Stimulated activated naive CD4-positive, alpha-beta T cell treated with Interleukin-2 at 50 U/mL for 16 hours (primary cell): ENCODE measurements around the gene IGFBP5.

ENCODE experiments used
- DNase-seq: peaks from one replicate; lab custom pipeline; 2025; lab: John Stamatoyannopoulos, UW

The IGFBP5 gene

DNA sequence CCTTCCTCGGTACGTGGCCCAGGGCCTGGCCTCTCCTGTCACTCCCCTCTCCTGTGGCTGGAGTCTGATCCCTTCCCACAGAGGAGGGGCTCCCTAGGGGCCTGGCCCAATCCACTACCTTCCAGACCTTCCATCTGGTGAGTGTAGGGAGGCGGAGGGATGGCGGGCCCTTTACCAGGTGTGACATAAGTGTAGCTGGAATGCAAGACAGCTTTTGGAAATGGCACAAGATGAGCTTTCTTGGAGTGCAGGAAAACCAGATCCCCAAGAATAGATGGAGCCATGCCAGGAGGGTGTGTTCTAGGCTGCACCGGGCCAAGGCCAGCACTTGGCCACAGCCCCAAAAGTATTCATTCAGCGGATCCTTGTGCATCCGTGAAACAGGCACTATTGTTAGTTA is 30.1 kb downstream of the IGFBP5 start:
- DNase-seq, result no peak

- DNase-seq, result no peak
These were observed 30.7 kb downstream of the IGFBP5 start for GRCh38 chr2:216664593-216665034.

- DNase-seq, result no peak
These were observed 31.5 kb downstream of the IGFBP5 start for GRCh38 chr2:216663846-216664245.

- DNase-seq, result no peak
These were observed 32.2 kb downstream of the IGFBP5 start for GRCh38 chr2:216663106-216663505.

DNA sequence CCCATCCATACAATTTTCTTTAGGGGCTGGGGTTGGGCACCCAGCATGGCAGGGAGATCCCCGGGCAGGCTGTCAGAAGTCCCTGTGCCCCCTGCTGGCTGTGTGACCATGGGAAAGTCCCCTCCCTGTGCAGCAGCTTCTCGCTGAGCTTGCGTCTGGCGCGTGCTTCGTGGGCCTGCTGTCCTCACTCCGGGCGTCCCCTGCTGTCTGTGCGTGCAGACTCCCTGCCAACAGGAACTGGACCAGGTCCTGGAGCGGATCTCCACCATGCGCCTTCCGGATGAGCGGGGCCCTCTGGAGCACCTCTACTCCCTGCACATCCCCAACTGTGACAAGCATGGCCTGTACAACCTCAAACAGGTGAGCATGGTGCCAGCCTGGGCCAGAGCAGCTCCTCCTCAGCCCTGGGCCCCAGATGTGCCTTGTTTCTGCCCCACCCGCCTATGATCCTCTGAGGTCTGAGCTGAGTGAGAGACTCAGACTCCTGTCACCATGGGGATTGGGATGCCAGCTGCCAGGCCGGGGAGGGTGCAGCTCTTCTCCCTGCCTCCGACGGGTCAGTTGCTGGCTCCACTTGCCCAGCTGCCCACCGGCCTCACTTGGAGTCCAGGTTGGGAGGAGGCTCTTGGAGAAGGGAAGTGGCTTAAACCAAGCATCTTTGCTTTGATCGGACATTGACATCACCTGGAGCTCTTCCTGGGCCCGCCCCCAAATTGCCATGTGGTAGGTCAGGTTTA is 33.5 kb downstream of the IGFBP5 start:
- no peak for DNase-seq

DNA sequence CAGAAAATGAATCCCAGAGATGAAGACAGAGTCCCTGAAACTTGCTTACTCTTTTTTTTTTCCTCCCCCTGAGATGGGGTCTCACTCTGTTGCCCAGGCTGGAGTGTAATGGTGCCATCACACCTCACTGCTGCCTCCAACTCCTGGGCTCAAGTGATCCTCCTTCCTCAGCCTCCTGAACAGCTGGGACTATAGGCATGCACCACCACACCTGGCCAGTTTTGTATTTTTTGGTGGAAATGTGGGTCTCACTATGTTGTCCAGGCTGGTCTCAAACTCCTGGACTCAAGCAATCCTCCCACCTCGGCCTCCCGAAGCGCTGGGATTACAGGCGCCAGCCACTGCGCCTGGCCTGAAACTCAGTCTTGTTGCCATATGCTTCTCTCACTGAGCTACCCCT is 34.3 kb downstream of the IGFBP5 start:
- no peak for DNase-seq

DNA sequence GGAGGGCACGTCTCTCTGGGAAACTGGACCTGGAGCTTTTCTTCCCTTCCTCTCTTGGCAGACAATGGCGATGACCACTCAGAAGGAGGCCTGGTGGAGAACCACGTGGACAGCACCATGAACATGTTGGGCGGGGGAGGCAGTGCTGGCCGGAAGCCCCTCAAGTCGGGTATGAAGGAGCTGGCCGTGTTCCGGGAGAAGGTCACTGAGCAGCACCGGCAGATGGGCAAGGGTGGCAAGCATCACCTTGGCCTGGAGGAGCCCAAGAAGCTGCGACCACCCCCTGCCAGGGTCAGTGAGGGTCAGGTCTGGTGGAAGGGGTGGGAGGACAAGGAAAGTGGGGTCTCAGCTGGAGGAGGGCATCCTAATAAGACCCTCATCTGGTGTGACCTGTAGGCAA is 34.9 kb downstream of the IGFBP5 start:
- no peak for DNase-seq

GRCh38 chr2:216659276-216659675 is 36.1 kb downstream of the IGFBP5 start:
- no peak for DNase-seq

DNA sequence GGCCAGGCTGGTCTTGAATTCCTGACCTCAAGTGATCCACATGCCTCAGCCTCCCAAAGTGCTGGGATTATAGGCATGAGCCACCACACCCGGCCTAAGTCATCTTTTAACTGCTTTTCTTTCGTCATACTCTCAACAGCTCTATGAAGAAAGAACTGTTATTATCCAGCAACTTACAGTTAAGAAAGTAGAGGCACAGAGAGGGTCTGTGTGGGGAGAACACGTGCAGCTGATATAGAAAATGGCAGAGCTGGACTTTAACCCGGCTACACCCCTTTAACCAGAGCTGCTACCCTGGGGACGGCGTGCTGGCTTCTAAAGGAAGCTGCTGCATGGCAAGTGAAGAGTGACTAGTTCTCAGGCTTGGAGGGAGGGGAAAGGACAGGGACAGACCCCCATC is 36.6 kb downstream of the IGFBP5 start:
- DNase-seq, result no peak

DNA sequence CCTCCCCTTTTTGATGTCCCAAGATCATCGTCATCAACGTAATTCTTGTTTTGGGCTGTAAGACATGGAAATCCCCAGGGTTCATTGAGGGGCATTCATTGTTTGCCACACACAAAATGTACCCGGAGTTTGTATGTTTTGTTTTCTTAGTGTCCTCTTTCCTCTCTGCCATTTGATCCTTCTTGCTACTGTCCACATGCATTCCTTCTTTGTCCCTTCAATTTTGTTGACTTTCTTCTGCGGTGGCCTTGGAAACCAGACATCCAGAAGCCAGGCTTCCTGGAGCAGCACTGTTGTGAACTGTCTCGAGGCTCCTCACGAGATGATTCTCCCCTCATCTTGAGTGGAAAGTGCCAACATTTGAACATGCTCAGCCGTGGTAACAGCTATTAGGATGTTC is 37.4 kb downstream of the IGFBP5 start:
- no peak for DNase-seq

- no peak for DNase-seq
These were observed 38.1 kb downstream of the IGFBP5 start for GRCh38 chr2:216657086-216657855.

GRCh38 chr2:216654528-216655052 is 40.8 kb downstream of the IGFBP5 start:
- no peak for DNase-seq

- DNase-seq, result no peak
These were observed 41.4 kb downstream of the IGFBP5 start for GRCh38 chr2:216653931-216654365.

- no peak for DNase-seq
These were observed 42.1 kb downstream of the IGFBP5 start for GRCh38 chr2:216653093-216653799.

- no peak for DNase-seq
These were observed 42.8 kb downstream of the IGFBP5 start for GRCh38 chr2:216652566-216652965.

- no peak for DNase-seq
These were observed 43.9 kb downstream of the IGFBP5 start for GRCh38 chr2:216651351-216651881.

DNA sequence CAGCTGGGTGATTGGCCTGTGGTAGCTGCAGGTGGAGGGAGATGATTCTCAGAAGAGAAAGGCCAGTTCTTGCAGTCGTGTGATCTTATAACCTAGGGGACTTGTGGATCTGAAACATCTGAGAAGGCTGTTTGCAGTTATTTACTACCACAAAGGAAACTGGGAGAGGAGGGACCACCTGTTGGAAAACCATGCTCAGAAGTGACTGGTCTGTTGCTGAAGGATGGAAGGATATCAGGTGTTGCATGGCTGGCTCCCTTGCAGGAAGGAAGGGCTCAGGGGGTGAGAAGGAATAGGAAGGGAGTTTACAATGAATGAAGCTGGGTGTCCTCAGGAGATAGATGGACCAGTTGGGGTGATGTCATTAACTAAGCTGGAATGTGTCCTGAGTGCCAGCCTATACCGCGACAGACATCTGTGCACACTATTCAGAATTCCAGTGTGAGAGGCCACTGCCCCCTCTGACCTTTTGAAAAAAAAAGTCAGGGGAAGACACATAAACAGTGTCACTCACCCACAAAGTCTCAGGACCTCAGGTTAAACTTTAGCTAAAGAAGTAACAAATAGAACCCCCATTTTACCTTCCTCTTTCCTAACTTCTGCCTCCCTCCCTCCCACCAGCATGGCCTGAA is 44.6 kb downstream of the IGFBP5 start:
- no peak for DNase-seq

DNA sequence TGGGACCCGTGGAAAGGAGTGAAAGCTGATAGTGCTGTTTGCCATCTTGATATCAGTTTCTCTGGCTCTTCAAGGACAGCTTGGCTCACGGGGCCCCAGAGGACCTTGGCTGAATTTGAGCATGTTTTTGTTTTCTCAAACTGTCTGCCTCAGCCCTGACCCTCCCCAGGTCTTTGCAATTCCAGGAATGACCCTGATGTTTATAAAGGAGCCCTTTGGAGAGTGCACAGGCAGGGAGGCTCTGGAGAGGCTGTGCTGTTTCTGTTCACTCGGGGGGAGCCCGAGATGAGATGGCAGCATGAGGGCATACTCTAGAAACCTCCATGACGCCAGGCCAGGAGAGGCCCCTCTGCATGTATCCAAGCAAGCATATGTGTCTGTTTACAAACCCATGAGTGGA is 45.8 kb downstream of the IGFBP5 start:
- no peak for DNase-seq

GRCh38 chr2:216648105-216648504 is 47.2 kb downstream of the IGFBP5 start:
- no peak for DNase-seq

DNA sequence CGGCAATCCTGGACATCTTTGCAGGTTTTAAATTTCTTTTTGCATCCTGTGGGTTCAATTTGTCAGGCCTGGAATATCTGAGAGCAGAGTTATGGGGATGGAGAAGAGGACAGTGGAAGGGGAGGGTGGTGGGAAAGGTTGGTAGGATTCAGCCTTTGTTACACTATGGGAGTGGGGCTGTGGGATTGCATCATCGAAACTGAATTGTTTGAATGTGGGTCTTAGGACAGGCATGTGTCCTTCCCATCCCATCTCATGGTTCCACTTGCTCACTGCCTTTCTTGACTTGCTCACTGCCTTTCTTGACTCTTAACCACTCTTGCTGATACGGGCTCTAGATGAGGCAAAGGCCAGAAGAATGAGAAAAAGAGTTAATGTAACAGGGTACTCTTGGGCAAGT is 49.2 kb downstream of the IGFBP5 start:
- DNase-seq, result no peak

DNA sequence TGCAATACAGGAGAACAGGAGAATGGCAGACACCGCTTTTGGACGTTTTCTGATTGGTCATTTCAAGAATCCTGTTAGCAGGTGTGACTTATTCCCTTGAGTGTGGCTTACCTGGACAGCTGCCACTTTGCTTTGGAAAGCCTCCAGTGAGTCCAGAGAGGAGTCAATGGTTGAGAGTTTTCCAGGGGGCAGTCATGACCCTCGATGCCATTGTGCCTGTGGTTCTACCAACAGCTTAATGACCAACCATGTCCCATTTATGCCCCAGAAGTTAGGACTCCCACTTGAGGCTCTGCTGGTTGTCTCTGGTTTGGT is 49.8 kb downstream of the IGFBP5 start:
- no peak for DNase-seq
